ENCODE results near the gene SERPINA5.

- TF ChIP-seq ZNF629 (tag by site-specific recombination; IDR thresholded peaks at IDR 0.05), result no peak
- TF ChIP-seq ZNF114 (tag by site-specific recombination; IDR thresholded peaks at IDR 0.05), result no peak
- no peak for TF ChIP-seq CTCF (tag by site-specific recombination; IDR thresholded peaks at IDR 0.05)
- TF ChIP-seq, protein P1, sequence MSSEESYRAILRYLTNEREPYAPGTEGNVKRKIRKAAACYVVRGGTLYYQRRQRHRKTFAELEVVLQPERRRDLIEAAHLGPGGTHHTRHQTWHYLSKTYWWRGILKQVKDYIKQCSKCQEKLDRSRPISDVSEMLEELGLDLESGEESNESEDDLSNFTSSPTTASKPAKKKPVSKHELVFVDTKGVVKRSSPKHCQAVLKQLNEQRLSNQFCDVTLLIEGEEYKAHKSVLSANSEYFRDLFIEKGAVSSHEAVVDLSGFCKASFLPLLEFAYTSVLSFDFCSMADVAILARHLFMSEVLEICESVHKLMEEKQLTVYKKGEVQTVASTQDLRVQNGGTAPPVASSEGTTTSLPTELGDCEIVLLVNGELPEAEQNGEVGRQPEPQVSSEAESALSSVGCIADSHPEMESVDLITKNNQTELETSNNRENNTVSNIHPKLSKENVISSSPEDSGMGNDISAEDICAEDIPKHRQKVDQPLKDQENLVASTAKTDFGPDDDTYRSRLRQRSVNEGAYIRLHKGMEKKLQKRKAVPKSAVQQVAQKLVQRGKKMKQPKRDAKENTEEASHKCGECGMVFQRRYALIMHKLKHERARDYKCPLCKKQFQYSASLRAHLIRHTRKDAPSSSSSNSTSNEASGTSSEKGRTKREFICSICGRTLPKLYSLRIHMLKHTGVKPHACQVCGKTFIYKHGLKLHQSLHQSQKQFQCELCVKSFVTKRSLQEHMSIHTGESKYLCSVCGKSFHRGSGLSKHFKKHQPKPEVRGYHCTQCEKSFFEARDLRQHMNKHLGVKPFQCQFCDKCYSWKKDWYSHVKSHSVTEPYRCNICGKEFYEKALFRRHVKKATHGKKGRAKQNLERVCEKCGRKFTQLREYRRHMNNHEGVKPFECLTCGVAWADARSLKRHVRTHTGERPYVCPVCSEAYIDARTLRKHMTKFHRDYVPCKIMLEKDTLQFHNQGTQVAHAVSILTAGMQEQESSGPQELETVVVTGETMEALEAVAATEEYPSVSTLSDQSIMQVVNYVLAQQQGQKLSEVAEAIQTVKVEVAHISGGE (tag by site-specific recombination; conservative IDR thresholded peaks at IDR 0.05; ENCODE audit: low read depth), result no peak
Observed at GRCh38 chr14:94541234-94541975, 39.8 kb upstream of the SERPINA5 start.

All from HEK293 (cell line).